BLaER1 (cell line): ENCODE measurements around the gene JAK1.

Experiments used
- H3K27ac ChIP-seq: shearing (Covaris generic); formaldehyde crosslinking; 2 replicates; pipeline ENCODE4 v1.8.1; 2022
- H3K27me3 ChIP-seq: shearing (Covaris generic); formaldehyde crosslinking; 2 replicates; pipeline ENCODE4 v1.8.1; 2022
- H3K36me3 ChIP-seq: shearing (Covaris generic); formaldehyde crosslinking; 2 replicates; pipeline ENCODE4 v1.8.1; 2022
- H3K4me1 ChIP-seq: shearing (Covaris generic); formaldehyde crosslinking; 2 replicates; pipeline ENCODE4 v1.8.1; 2022
- H3K4me2 ChIP-seq: shearing (Covaris generic); formaldehyde crosslinking; 2 replicates; pipeline ENCODE4 v1.8.1; 2022
- H3K4me3 ChIP-seq: shearing (Covaris generic); formaldehyde crosslinking; 2 replicates; pipeline ENCODE4 v1.8.1; 2022
- H3K9ac ChIP-seq: shearing (Covaris generic); formaldehyde crosslinking; 2 replicates; pipeline ENCODE4 v1.8.1; 2022
- H3K9me3 ChIP-seq: shearing (Covaris generic); formaldehyde crosslinking; 2 replicates; pipeline ENCODE4 v1.8.1; 2022
- H4K20me1 ChIP-seq: shearing (Covaris generic); formaldehyde crosslinking; 2 replicates; pipeline ENCODE4 v1.8.1; 2022
- Cebpa-rat ChIP-seq: shearing (Covaris generic); IDR thresholded peaks from 2 replicates; pipeline ENCODE4 v1.8.1; 2022

Gene JAK1

DNA sequence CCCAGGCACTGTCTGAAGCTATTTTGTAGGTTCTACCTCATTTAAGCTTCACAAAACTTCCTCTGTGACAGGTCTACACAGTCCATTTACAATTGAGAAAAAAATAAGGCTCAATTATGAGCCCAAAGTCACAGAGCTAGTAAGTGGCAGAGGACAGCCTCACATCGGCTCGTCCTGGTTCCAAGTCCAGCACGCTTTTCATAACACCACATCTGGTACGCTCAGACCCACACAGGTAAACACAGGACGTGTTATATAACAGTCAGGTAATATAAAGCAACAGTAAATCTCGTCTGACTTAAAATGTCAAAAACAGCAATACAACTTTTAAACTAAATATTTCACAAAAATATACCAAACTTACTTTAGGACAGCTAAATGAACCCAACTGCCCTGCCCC lies 13.1 kb downstream of the JAK1 start:
- Histone ChIP-seq H3K4me2 (no peak overlapping the region), H3K9me3 (no peaks in the 10 kb centered on the region), H3K36me3 (no peaks in the 10 kb centered on the region), H3K27me3 (no peaks in the 10 kb centered on the region), H3K4me1 (peaks cover 52% of the 10 kb centered on the region), H3K27ac (no peak overlapping the region), H4K20me1 (peaks cover 100% of the 10 kb centered on the region), H3K9ac (no peak overlapping the region), H3K4me3 (no peak overlapping the region)
- TF ChIP-seq Cebpa-rat, result no peak

DNA sequence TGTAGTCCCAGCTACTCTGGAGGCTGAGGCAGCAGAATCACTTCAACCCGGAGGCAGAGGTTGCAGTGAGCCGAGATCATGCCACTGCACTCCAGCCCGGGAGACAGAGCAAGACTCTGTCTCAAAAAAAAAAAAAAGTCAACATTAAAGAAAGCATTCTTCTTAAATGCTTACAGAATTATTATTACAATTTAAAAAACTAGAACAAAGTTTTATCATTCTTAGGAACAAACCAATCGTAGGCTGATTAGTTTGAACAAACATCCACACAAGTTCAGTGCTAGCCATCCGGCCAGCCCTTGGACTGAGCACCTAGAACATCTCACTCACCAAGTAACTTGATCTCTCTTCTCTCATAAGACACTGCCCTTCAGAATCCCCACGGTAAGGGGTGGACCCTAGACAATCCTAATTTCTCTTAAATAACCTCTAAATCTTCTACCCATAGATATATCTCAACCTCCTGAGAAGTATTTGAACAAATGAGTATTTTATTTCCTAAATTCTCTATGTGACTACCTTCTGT lies 16.0 kb downstream of the JAK1 start:
- Histone ChIP-seq H3K4me3 (no peak overlapping the region), H3K9ac (no peak overlapping the region), H3K27me3 (no peaks in the 10 kb centered on the region), H3K4me1 (peaks cover 34% of the 10 kb centered on the region), H3K27ac (peak overlapping the region; percentile 14; the same call in 1 of the 2 replicates), H3K9me3 (no peaks in the 10 kb centered on the region), H3K4me2 (no peak overlapping the region), H3K36me3 (peaks cover 8% of the 10 kb centered on the region; the same call in 1 of the 2 replicates), H4K20me1 (peaks cover 94% of the 10 kb centered on the region)
- TF ChIP-seq Cebpa-rat, result no peak

- Histone ChIP-seq H3K9ac (peak overlapping the region; percentile 28; the same call in 1 of the 2 replicates), H4K20me1 (peaks cover 90% of the 10 kb centered on the region), H3K9me3 (peaks cover 3% of the 10 kb centered on the region; the same call in 1 of the 2 replicates), H3K36me3 (peaks cover 13% of the 10 kb centered on the region), H3K4me3 (no peak overlapping the region), H3K4me2 (peak overlapping the region; percentile 64), H3K27ac (peak overlapping the region; percentile 29; the same call in 1 of the 2 replicates), H3K27me3 (no peaks in the 10 kb centered on the region), H3K4me1 (peaks cover 34% of the 10 kb centered on the region)
- no peak for TF ChIP-seq Cebpa-rat
Measured at GRCh38 chr1:64948905-64949833, 17.2 kb downstream of the JAK1 start.

GRCh38 chr1:64948216-64948615 lies 18.1 kb downstream of the JAK1 start:
- H3K4me3 ChIP-seq, result no peak overlapping the region
- peaks cover 36% of the 10 kb centered on the region for H3K4me1 ChIP-seq
- peaks cover 84% of the 10 kb centered on the region for H4K20me1 ChIP-seq

GRCh38 chr1:64946916-64947315 lies 19.4 kb downstream of the JAK1 start:
- Histone ChIP-seq H3K27ac (no peak overlapping the region), H3K4me3 (no peak overlapping the region), H3K36me3 (peaks cover 13% of the 10 kb centered on the region), H3K4me1 (peaks cover 43% of the 10 kb centered on the region), H3K4me2 (no peak overlapping the region), H3K27me3 (no peaks in the 10 kb centered on the region), H4K20me1 (peaks cover 84% of the 10 kb centered on the region), H3K9me3 (peaks cover 3% of the 10 kb centered on the region; the same call in 1 of the 2 replicates), H3K9ac (no peak overlapping the region)
- no peak for TF ChIP-seq Cebpa-rat

More at GRCh38 chr1:64948216-64948615, 18.1 kb downstream of the JAK1 start:
- Histone ChIP-seq H3K4me2 (no peak overlapping the region), H3K27ac (no peak overlapping the region), H3K9me3 (peaks cover 3% of the 10 kb centered on the region; the same call in 1 of the 2 replicates), H3K27me3 (no peaks in the 10 kb centered on the region), H3K9ac (no peak overlapping the region), H3K36me3 (peaks cover 13% of the 10 kb centered on the region)
- TF ChIP-seq Cebpa-rat, result no peak

DNA sequence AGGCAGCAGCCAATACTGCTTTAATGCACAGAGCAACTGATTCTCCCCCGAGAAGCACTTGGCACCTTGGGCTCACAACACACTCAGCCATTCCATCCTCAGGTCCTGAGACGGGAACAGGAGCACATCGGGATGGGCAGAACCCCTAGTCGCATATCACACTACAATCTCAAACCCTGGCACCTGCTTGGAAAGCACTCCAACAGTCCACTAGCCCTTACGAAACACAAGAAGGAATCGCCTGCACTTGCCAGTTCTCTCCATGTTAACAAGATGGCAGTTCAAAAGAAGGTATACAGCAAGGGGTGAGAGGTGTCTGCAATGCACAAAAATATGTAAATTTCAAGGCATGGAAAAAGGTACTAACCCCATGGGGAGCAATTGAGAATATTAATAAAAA lies 21.4 kb downstream of the JAK1 start:
- peaks cover 3% of the 10 kb centered on the region for H3K9me3 ChIP-seq
- no peak overlapping the region for H3K4me2 ChIP-seq
- H3K9ac ChIP-seq, result no peak overlapping the region
- no peak for TF ChIP-seq Cebpa-rat
- peaks cover 43% of the 10 kb centered on the region for H3K4me1 ChIP-seq
- peaks cover 13% of the 10 kb centered on the region for H3K36me3 ChIP-seq
- no peak overlapping the region for H3K4me3 ChIP-seq
- H4K20me1 ChIP-seq, result peaks cover 82% of the 10 kb centered on the region
- H3K27me3 ChIP-seq, result no peaks in the 10 kb centered on the region
- H3K27ac ChIP-seq, result no peak overlapping the region

DNA sequence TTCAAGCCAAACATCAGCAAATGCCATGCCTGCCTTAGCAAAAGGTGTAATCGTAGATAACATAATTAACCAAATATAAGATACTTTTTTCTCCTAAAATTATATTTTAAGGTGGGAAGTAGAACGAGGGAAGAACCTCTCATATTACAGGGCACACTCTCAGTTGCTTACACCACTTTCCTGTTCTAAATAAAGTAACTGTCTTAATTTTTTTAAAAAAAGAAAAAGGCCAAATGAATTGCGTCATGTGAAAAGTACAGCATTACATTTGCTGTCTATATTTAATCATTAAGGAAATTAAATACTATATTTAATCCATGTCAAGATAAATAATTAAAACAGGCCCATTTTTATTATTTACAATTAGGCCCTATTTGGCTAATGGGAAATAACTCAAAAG lies 23.7 kb downstream of the JAK1 start:
- H3K9me3 ChIP-seq, result peaks cover 10% of the 10 kb centered on the region
- no peak for TF ChIP-seq Cebpa-rat
- H3K4me3 ChIP-seq, result no peak overlapping the region
- no peaks in the 10 kb centered on the region for H3K27me3 ChIP-seq
- H3K27ac ChIP-seq, result no peak overlapping the region
- H4K20me1 ChIP-seq, result peaks cover 82% of the 10 kb centered on the region
- peaks cover 19% of the 10 kb centered on the region for H3K36me3 ChIP-seq
- no peak overlapping the region for H3K9ac ChIP-seq
- H3K4me2 ChIP-seq, result peak overlapping the region; percentile 28; the same call in 1 of the 2 replicates
- peaks cover 23% of the 10 kb centered on the region for H3K4me1 ChIP-seq

GRCh38 chr1:64942118-64942517 lies 24.2 kb downstream of the JAK1 start:
- Histone ChIP-seq H3K27ac (no peak overlapping the region), H3K36me3 (peaks cover 19% of the 10 kb centered on the region), H3K9me3 (peaks cover 12% of the 10 kb centered on the region), H4K20me1 (peaks cover 80% of the 10 kb centered on the region), H3K4me2 (no peak overlapping the region), H3K4me3 (no peak overlapping the region), H3K4me1 (peaks cover 20% of the 10 kb centered on the region), H3K9ac (no peak overlapping the region), H3K27me3 (no peaks in the 10 kb centered on the region)
- TF ChIP-seq Cebpa-rat, result no peak

- Histone ChIP-seq H3K27ac (no peak overlapping the region), H3K36me3 (peaks cover 19% of the 10 kb centered on the region), H3K4me2 (peak overlapping the region; percentile 28; the same call in 1 of the 2 replicates), H3K9ac (no peak overlapping the region), H3K4me3 (no peak overlapping the region), H4K20me1 (peaks cover 83% of the 10 kb centered on the region), H3K27me3 (no peaks in the 10 kb centered on the region), H3K4me1 (peaks cover 19% of the 10 kb centered on the region), H3K9me3 (peaks cover 14% of the 10 kb centered on the region)
- TF ChIP-seq Cebpa-rat, result no peak
Measured at GRCh38 chr1:64941461-64942117, 24.8 kb downstream of the JAK1 start.
